Memory B cell (primary cell): Measurements from ENCODE around the gene MEGF8.

ENCODE experiments used
- ATAC-seq: fragments of 150-1000 bp; cut with Tn5 transposase; 2 replicates; pipeline ENCODE4 v1.10.0; 2021; ENCODE audit warnings: low read depth, mild to moderate bottlenecking, moderate library complexity
- DNase-seq, 2 donors: peaks; one replicate each; pipeline ENCODE4 v3.0.0; 2022; ENCODE audit warnings: low spot score in 2 of 2
- H3K27ac Mint-ChIP-seq: one replicate; pipeline ENCODE4 v1.8.0; 2022; ENCODE audit warnings: mild to moderate bottlenecking, moderate library complexity, mixed read lengths
- H3K27me3 Mint-ChIP-seq: one replicate; pipeline ENCODE4 v1.8.0; 2022; ENCODE audit warnings: mixed read lengths
- H3K36me3 Mint-ChIP-seq: one replicate; pipeline ENCODE4 v1.8.0; 2022; ENCODE audit warnings: mild to moderate bottlenecking, mixed read lengths
- H3K4me1 Mint-ChIP-seq: one replicate; pipeline ENCODE4 v1.8.0; 2022; ENCODE audit warnings: mixed read lengths
- H3K4me3 Mint-ChIP-seq: one replicate; pipeline ENCODE4 v1.8.0; 2022; ENCODE audit warnings: mild to moderate bottlenecking, moderate library complexity, mixed read lengths
- H3K9me3 Mint-ChIP-seq: one replicate; pipeline ENCODE4 v1.8.0; 2022; ENCODE audit warnings: mixed read lengths

The MEGF8 gene

GRCh38 chr19:42355896-42356295 is 30.5 kb downstream of the MEGF8 start:
- Mint-ChIP-seq H3K27ac (no peak overlapping the region), H3K36me3 (peaks cover 15% of the 10 kb centered on the region)

GRCh38 chr19:42356686-42357085 is 31.3 kb downstream of the MEGF8 start:
- H3K27me3 Mint-ChIP-seq = no peaks in the 10 kb centered on the region
- H3K9me3 Mint-ChIP-seq = no peaks in the 10 kb centered on the region
- peaks cover 11% of the 10 kb centered on the region for H3K4me1 Mint-ChIP-seq
- peaks cover 18% of the 10 kb centered on the region for H3K36me3 Mint-ChIP-seq
- no peak overlapping the region for H3K4me3 Mint-ChIP-seq
- H3K27ac Mint-ChIP-seq = no peak overlapping the region
- no peak for ATAC-seq
- DNase-seq = no peak

More at GRCh38 chr19:42355896-42356295, 30.5 kb downstream of the MEGF8 start:
- no peak overlapping the region for H3K4me3 Mint-ChIP-seq
- ATAC-seq (no peak), DNase-seq (no peak)
- H3K27me3 Mint-ChIP-seq = no peaks in the 10 kb centered on the region
- H3K4me1 Mint-ChIP-seq = peaks cover 9% of the 10 kb centered on the region
- no peaks in the 10 kb centered on the region for H3K9me3 Mint-ChIP-seq

GRCh38 chr19:42357290-42357689 is 31.9 kb downstream of the MEGF8 start:
- H3K27ac Mint-ChIP-seq = no peak overlapping the region
- no peak overlapping the region for H3K4me3 Mint-ChIP-seq
- H3K4me1 Mint-ChIP-seq = peaks cover 8% of the 10 kb centered on the region
- peaks cover 14% of the 10 kb centered on the region for H3K36me3 Mint-ChIP-seq
- no peaks in the 10 kb centered on the region for H3K9me3 Mint-ChIP-seq
- ATAC-seq = no peak
- DNase-seq = no peak
- H3K27me3 Mint-ChIP-seq = no peaks in the 10 kb centered on the region

GRCh38 chr19:42360787-42361544 is 35.5 kb downstream of the MEGF8 start:
- peaks cover 11% of the 10 kb centered on the region for H3K36me3 Mint-ChIP-seq
- H3K27ac Mint-ChIP-seq = peak overlapping the region; percentile 84

GRCh38 chr19:42361545-42361910 is 36.1 kb downstream of the MEGF8 start:
- H3K27me3 Mint-ChIP-seq = no peaks in the 10 kb centered on the region
- H3K27ac Mint-ChIP-seq = peak overlapping the region; percentile 84
- peak overlapping the region; percentile 21 for H3K4me3 Mint-ChIP-seq
- peaks cover 1% of the 10 kb centered on the region for H3K9me3 Mint-ChIP-seq
- DNase-seq = no peak
- H3K4me1 Mint-ChIP-seq = peaks cover 32% of the 10 kb centered on the region
- ATAC-seq = no peak
- peaks cover 11% of the 10 kb centered on the region for H3K36me3 Mint-ChIP-seq

More at GRCh38 chr19:42360787-42361544, 35.5 kb downstream of the MEGF8 start:
- ATAC-seq (no peak), DNase-seq (no peak)
- H3K4me1 Mint-ChIP-seq = peaks cover 30% of the 10 kb centered on the region
- no peaks in the 10 kb centered on the region for H3K27me3 Mint-ChIP-seq
- H3K9me3 Mint-ChIP-seq = peaks cover 1% of the 10 kb centered on the region
- H3K4me3 Mint-ChIP-seq = no peak overlapping the region

- no peak for DNase-seq
- H3K36me3 Mint-ChIP-seq = peaks cover 11% of the 10 kb centered on the region
- peaks cover 1% of the 10 kb centered on the region for H3K9me3 Mint-ChIP-seq
- H3K4me3 Mint-ChIP-seq = no peak overlapping the region
- H3K27me3 Mint-ChIP-seq = no peaks in the 10 kb centered on the region
- peaks cover 33% of the 10 kb centered on the region for H3K4me1 Mint-ChIP-seq
- no peak for ATAC-seq
- no peak overlapping the region for H3K27ac Mint-ChIP-seq
Observed at GRCh38 chr19:42362342-42362741, 36.9 kb downstream of the MEGF8 start.

GRCh38 chr19:42362891-42363440 is 37.5 kb downstream of the MEGF8 start:
- peak overlapping the region; percentile 94 for H3K27ac Mint-ChIP-seq
- H3K4me3 Mint-ChIP-seq = peak overlapping the region; percentile 14

GRCh38 chr19:42363614-42364346 is 38.3 kb downstream of the MEGF8 start:
- Mint-ChIP-seq H3K9me3 (peaks cover 1% of the 10 kb centered on the region), H3K4me1 (peaks cover 37% of the 10 kb centered on the region), H3K27ac (peak overlapping the region; percentile 94), H3K27me3 (no peaks in the 10 kb centered on the region), H3K4me3 (peak overlapping the region; percentile 49), H3K36me3 (peaks cover 9% of the 10 kb centered on the region)
- ATAC-seq (peak; percentile 71), DNase-seq (peak in 1 of 2 donors; percentile 47)

More at GRCh38 chr19:42362891-42363440, 37.5 kb downstream of the MEGF8 start:
- Mint-ChIP-seq H3K27me3 (no peaks in the 10 kb centered on the region), H3K4me1 (peaks cover 33% of the 10 kb centered on the region), H3K9me3 (peaks cover 1% of the 10 kb centered on the region), H3K36me3 (peaks cover 9% of the 10 kb centered on the region)
- ATAC-seq (no peak), DNase-seq (no peak)

- ATAC-seq = no peak
- no peak for DNase-seq
- Mint-ChIP-seq H3K4me1 (peaks cover 47% of the 10 kb centered on the region), H3K9me3 (peaks cover 1% of the 10 kb centered on the region), H3K4me3 (peak overlapping the region; percentile 8), H3K36me3 (peaks cover 5% of the 10 kb centered on the region), H3K27me3 (no peaks in the 10 kb centered on the region), H3K27ac (peak overlapping the region; percentile 65)
Observed at GRCh38 chr19:42366673-42367072, 41.2 kb downstream of the MEGF8 start.

GRCh38 chr19:42367929-42368328 is 42.5 kb downstream of the MEGF8 start:
- peaks cover 51% of the 10 kb centered on the region for H3K4me1 Mint-ChIP-seq
- H3K27ac Mint-ChIP-seq = peak overlapping the region; percentile 28

GRCh38 chr19:42368360-42368759 is 42.9 kb downstream of the MEGF8 start:
- Mint-ChIP-seq H3K36me3 (peaks cover 5% of the 10 kb centered on the region), H3K9me3 (peaks cover 1% of the 10 kb centered on the region), H3K27ac (no peak overlapping the region), H3K27me3 (no peaks in the 10 kb centered on the region), H3K4me3 (no peak overlapping the region), H3K4me1 (peaks cover 47% of the 10 kb centered on the region)
- no peak for ATAC-seq
- no peak for DNase-seq

More at GRCh38 chr19:42367929-42368328, 42.5 kb downstream of the MEGF8 start:
- ATAC-seq (no peak), DNase-seq (no peak)
- Mint-ChIP-seq H3K36me3 (peaks cover 5% of the 10 kb centered on the region), H3K27me3 (no peaks in the 10 kb centered on the region), H3K4me3 (no peak overlapping the region), H3K9me3 (peaks cover 1% of the 10 kb centered on the region)

GRCh38 chr19:42368765-42369164 is 43.3 kb downstream of the MEGF8 start:
- no peak overlapping the region for H3K4me3 Mint-ChIP-seq

GRCh38 chr19:42369433-42370067 is 44.1 kb downstream of the MEGF8 start:
- no peak for ATAC-seq
- Mint-ChIP-seq H3K27me3 (no peaks in the 10 kb centered on the region), H3K9me3 (no peaks in the 10 kb centered on the region), H3K36me3 (peaks cover 2% of the 10 kb centered on the region), H3K4me1 (peaks cover 36% of the 10 kb centered on the region), H3K27ac (no peak overlapping the region), H3K4me3 (no peak overlapping the region)
- DNase-seq = no peak

More at GRCh38 chr19:42368765-42369164, 43.3 kb downstream of the MEGF8 start:
- peaks cover 43% of the 10 kb centered on the region for H3K4me1 Mint-ChIP-seq
- ATAC-seq = no peak
- no peak for DNase-seq
- peak overlapping the region; percentile 20 for H3K27ac Mint-ChIP-seq
- H3K27me3 Mint-ChIP-seq = no peaks in the 10 kb centered on the region
- H3K9me3 Mint-ChIP-seq = no peaks in the 10 kb centered on the region
- H3K36me3 Mint-ChIP-seq = peaks cover 2% of the 10 kb centered on the region
